Hypothalamus (tissue), 51 donors: ENCODE measurements around the gene ADARB2.

Source experiments
- DNase-seq, 51 donors: peaks; one replicate each; lab custom pipeline; 2025; lab: John Stamatoyannopoulos, UW

The ADARB2 gene

GRCh38 chr10:1141701-1142100 lies 595.6 kb downstream of the ADARB2 start:
- no peak for DNase-seq

DNA sequence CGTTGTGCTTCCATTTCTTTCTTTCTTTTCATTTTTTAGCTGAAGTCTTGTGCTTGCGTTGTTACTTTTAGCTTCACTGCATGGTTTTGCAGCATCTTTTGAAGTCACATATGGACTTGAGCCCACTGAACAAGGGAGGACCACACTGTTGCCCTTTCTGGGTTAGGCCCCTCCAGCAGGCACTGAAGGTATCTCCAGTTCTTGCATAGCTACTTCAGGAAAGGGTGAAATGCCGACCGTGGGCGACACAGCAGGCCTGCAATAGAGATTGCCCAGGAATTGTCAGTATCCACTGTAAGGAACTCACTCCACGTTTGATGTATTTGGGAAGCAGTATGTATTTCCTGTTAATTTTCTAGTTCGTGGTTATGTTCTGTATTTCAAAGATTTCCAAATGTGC lies 596.1 kb downstream of the ADARB2 start:
- DNase-seq: no peak

GRCh38 chr10:1138529-1138928 lies 598.8 kb downstream of the ADARB2 start:
- no peak for DNase-seq

DNA sequence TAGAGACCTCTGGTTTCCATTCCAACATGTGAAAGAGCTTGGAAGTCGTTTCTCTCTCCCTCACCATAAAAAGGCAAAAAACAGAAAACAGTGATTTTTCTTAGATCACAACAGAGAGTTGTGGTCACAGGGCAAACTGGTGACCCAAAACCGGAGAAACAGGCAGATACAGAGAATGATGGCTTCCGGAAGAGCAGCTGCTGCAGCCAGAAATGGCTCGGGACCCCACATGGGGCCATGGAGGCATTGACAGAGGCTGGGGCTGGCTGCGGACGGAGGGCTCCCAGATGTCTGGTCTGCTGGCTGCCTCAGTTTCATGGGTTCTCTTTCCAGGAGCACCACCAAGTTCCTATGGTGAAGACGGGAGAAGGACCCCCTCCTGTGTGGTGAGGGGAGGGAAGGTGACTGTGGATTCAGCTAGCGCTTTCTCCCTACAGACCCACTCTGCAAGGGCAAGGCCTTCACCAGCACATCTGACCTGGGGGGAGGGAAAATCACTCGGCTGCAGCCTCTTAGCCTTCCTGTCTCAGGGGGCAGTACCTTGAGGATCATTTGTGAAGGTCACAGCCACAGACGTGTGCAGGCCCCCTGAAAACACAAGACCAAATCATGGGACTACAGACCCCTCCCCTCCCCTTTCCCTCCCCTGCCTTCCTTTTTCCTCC lies 599.7 kb downstream of the ADARB2 start:
- no peak for DNase-seq

DNA sequence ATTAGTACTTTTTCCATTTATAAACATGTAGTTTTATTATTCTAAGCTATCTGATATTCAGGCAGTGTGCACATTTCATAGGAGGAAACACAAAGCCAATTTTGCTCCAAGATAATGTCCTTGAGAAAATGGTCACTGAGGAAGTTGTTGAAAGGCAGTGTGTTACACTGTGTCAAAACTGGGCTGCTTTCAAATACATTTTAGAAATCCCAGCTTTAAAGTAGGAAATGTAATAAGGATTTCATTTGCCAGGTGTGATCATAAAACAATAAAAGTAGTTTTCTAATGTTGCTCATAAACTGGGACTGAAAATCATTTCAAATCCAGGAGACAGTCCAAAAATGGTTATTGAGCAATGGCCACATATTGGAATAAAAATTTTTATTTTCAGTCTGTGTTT lies 601.1 kb downstream of the ADARB2 start:
- no peak for DNase-seq

GRCh38 chr10:1134156-1134555 lies 603.2 kb downstream of the ADARB2 start:
- no peak for DNase-seq

GRCh38 chr10:1133495-1134045 lies 603.8 kb downstream of the ADARB2 start:
- DNase-seq: no peak

DNA sequence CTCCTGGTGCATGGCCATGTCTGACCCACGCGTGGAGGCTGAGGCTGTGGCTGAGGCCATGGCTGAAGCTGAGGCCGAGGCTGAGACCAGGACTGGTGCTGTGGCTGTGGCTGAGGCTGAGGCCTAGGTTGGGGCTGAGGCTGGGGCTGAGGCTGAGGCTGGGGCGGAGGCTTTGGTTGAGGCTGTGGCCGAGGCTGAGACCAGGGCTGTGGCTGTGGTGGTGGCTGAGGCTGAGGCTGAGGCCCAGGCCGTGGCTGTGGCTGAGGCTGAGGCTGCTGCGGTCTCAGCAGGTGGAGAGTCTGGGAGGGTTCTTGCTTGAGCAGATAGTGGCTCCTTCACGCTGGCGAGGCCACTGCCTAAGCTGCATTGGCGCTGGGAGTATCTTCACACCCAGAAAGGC lies 604.7 kb downstream of the ADARB2 start:
- no peak for DNase-seq

- no peak for DNase-seq
Measured at GRCh38 chr10:1130995-1131790, 606.1 kb downstream of the ADARB2 start.

- no peak for DNase-seq
Measured at GRCh38 chr10:1130226-1130625, 607.1 kb downstream of the ADARB2 start.

DNA sequence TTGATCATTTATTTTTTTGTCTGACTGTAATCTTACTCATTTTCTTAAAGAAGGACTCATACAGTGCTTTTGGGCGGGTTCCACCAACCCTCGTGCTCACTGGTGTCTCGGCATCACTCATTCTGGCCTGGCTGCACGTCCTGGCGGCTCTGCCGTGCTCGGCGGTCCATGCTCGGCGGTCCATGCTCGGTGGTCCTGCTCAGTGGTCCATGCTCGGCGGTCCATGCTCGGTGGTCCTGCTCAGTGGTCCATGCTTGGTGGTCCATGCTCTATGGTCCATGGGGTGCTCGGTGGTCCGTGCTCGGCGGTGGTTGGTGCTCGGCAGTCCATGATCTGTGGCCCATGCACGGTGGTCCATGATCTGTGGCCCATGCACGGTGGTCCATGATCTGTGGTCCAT lies 608.7 kb downstream of the ADARB2 start:
- no peak for DNase-seq

DNA sequence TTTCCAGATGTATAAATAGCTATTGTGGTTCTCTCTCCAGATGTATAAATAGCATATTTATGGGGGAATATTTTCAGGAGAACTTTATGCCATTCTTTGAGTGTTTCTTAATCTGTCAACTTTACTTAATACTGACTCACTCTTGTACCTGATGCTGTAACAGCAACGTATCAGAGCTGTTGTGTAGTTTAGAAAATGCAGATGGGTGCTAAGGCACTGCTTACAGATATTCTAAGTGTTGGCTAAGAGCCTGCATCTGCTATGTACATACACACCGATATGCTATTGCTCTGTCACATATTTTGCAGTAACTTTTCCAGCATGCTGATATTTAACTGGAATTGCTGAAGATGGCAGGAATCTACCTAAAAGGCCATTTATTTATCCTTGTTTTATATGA lies 609.2 kb downstream of the ADARB2 start:
- no peak for DNase-seq

GRCh38 chr10:1127629-1128028 lies 609.7 kb downstream of the ADARB2 start:
- no peak for DNase-seq
